GM18858 (cell line): ENCODE results near the gene TTC13.

Source experiments
- ATAC-seq: cut with Tn5 transposase; IDR thresholded peaks from one replicate; pipeline ENCODE4 v1.9.1; 2021; ENCODE audit not compliant: unreplicated experiment

TTC13 gene

GRCh38 chr1:230948903-230949302 is 29.8 kb downstream of the TTC13 start:
- ATAC-seq, result no peak

GRCh38 chr1:230948301-230948700 is 30.4 kb downstream of the TTC13 start:
- ATAC-seq, result no peak

- no peak for ATAC-seq
Measured at GRCh38 chr1:230943048-230943593, 35.5 kb downstream of the TTC13 start.

- ATAC-seq, result no peak
Measured at GRCh38 chr1:230940848-230941247, 37.8 kb downstream of the TTC13 start.

GRCh38 chr1:230939806-230940489 is 38.7 kb downstream of the TTC13 start:
- no peak for ATAC-seq

GRCh38 chr1:230938924-230939368 is 39.7 kb downstream of the TTC13 start:
- ATAC-seq, result no peak

GRCh38 chr1:230937371-230937770 is 41.3 kb downstream of the TTC13 start:
- no peak for ATAC-seq

GRCh38 chr1:230936475-230936874 is 42.2 kb downstream of the TTC13 start:
- no peak for ATAC-seq

- ATAC-seq, result no peak
Measured at GRCh38 chr1:230935852-230936251, 42.8 kb downstream of the TTC13 start.

- ATAC-seq, result no peak
Measured at GRCh38 chr1:230930986-230931385, 47.7 kb downstream of the TTC13 start.

- ATAC-seq, result no peak
Measured at GRCh38 chr1:230926182-230926581, 52.5 kb downstream of the TTC13 start.

- no peak for ATAC-seq
Measured at GRCh38 chr1:230925608-230926007, 53.1 kb downstream of the TTC13 start.

GRCh38 chr1:230923176-230923575 is 55.5 kb downstream of the TTC13 start:
- ATAC-seq, result no peak

GRCh38 chr1:230922620-230923019 is 56.0 kb downstream of the TTC13 start:
- no peak for ATAC-seq

GRCh38 chr1:230919207-230919606 is 59.5 kb downstream of the TTC13 start:
- ATAC-seq, result no peak

GRCh38 chr1:230917284-230918135 is 61.2 kb downstream of the TTC13 start:
- no peak for ATAC-seq

- ATAC-seq, result no peak
Measured at GRCh38 chr1:230916587-230917283, 61.9 kb downstream of the TTC13 start.

GRCh38 chr1:230915078-230915477 is 63.6 kb downstream of the TTC13 start:
- no peak for ATAC-seq

- ATAC-seq, result no peak
Measured at GRCh38 chr1:230913496-230913895, 65.2 kb downstream of the TTC13 start.

GRCh38 chr1:230910755-230911117 is 67.9 kb downstream of the TTC13 start:
- ATAC-seq, result no peak

GRCh38 chr1:230909974-230910754 is 68.5 kb downstream of the TTC13 start:
- ATAC-seq, result no peak
